HG02943 (cell line): Measurements from ENCODE around the gene TREX2.

Source experiments
- ATAC-seq: cut with Tn5 transposase; IDR thresholded peaks from one replicate; pipeline ENCODE4 v1.9.1; 2021; ENCODE audit warnings: mild to moderate bottlenecking, low read depth, moderate library complexity; ENCODE audit not compliant: unreplicated experiment

TREX2 gene

GRCh38 chrX:153440556-153441135, 5.2 kb downstream of the TREX2 start:
- no peak for ATAC-seq

GRCh38 chrX:153439977-153440376, 5.9 kb downstream of the TREX2 start:
- ATAC-seq: no peak

GRCh38 chrX:153438532-153438931, 7.3 kb downstream of the TREX2 start:
- no peak for ATAC-seq

GRCh38 chrX:153435845-153436244, 10.0 kb downstream of the TREX2 start:
- no peak for ATAC-seq

- ATAC-seq: no peak
Measured at GRCh38 chrX:153434801-153435200, 11.1 kb downstream of the TREX2 start.

- ATAC-seq: no peak
Measured at GRCh38 chrX:153433781-153434285, 12.0 kb downstream of the TREX2 start.

- no peak for ATAC-seq
Measured at GRCh38 chrX:153433161-153433680, 12.6 kb downstream of the TREX2 start.

GRCh38 chrX:153430796-153431195, 15.1 kb downstream of the TREX2 start:
- no peak for ATAC-seq

GRCh38 chrX:153426204-153426603, 19.7 kb downstream of the TREX2 start:
- ATAC-seq: no peak

- ATAC-seq: no peak
Measured at GRCh38 chrX:153423652-153424051, 22.2 kb downstream of the TREX2 start.

GRCh38 chrX:153421856-153422255, 24.0 kb downstream of the TREX2 start:
- ATAC-seq: no peak

- no peak for ATAC-seq
Measured at GRCh38 chrX:153420851-153421599, 24.8 kb downstream of the TREX2 start.

GRCh38 chrX:153417637-153418036, 28.2 kb downstream of the TREX2 start:
- no peak for ATAC-seq

GRCh38 chrX:153416781-153417450, 28.9 kb downstream of the TREX2 start:
- no peak for ATAC-seq

GRCh38 chrX:153414856-153415510, 30.9 kb downstream of the TREX2 start:
- ATAC-seq: no peak

GRCh38 chrX:153413731-153414130, 32.1 kb downstream of the TREX2 start:
- no peak for ATAC-seq

GRCh38 chrX:153412746-153413720, 32.8 kb downstream of the TREX2 start:
- no peak for ATAC-seq

- no peak for ATAC-seq
Measured at GRCh38 chrX:153411988-153412574, 33.8 kb downstream of the TREX2 start.

GRCh38 chrX:153411255-153411987, 34.4 kb downstream of the TREX2 start, which contains the start of gene ZFP92:
Gene ZFP92 (plus strand): TSS chrX:153411472. CDS start chrX:153418323, 6,851 bp downstream.
- no peak for ATAC-seq
